ENCODE results near the gene WRAP73.

WRAP73 gene

GRCh38 chr1:3649342-3650247 lies at the start of gene WRAP73:
Gene WRAP73 (minus strand): TSS chr1:3650103. CDS start chr1:3649999, 104 bp downstream.
- DNase-seq: peak; percentile 93
- peaks cover 46% of the 10 kb centered on the region for H3K27me3 Mint-ChIP-seq
- CTCF ChIA-PET: no interaction called here
- peak within 1 kb of the TSS; percentile 73 for H3K27ac Mint-ChIP-seq
- peaks cover 28% of the 10 kb centered on the region for H3K4me1 Mint-ChIP-seq
- H3K9me3 Mint-ChIP-seq: no peaks in the 10 kb centered on the region
- peak within 1 kb of the TSS; percentile 79 for H3K4me3 Mint-ChIP-seq
- peaks cover 19% of the 10 kb centered on the region for H3K36me3 Mint-ChIP-seq

- Mint-ChIP-seq H3K27ac (no peak overlapping the region), H3K4me1 (peaks cover 5% of the 10 kb centered on the region), H3K36me3 (no peaks in the 10 kb centered on the region), H3K4me3 (no peak overlapping the region), H3K9me3 (peaks cover 2% of the 10 kb centered on the region), H3K27me3 (peaks cover 19% of the 10 kb centered on the region)
- DNase-seq: no peak
- CTCF ChIA-PET: no interaction called here
Measured at GRCh38 chr1:3699596-3699995, 49.7 kb upstream of the WRAP73 start.

GRCh38 chr1:3698660-3699408 lies 48.9 kb upstream of the WRAP73 start:
- no peak for DNase-seq
- no peak overlapping the region for H3K4me3 Mint-ChIP-seq
- H3K36me3 Mint-ChIP-seq: no peaks in the 10 kb centered on the region
- H3K27ac Mint-ChIP-seq: no peak overlapping the region
- H3K4me1 Mint-ChIP-seq: no peaks in the 10 kb centered on the region
- H3K9me3 Mint-ChIP-seq: peaks cover 2% of the 10 kb centered on the region
- CTCF ChIA-PET: no interaction called here
- H3K27me3 Mint-ChIP-seq: peaks cover 19% of the 10 kb centered on the region

- H3K4me3 Mint-ChIP-seq: no peak overlapping the region
- no peak for DNase-seq
- no peaks in the 10 kb centered on the region for H3K4me1 Mint-ChIP-seq
- no peak overlapping the region for H3K27ac Mint-ChIP-seq
- H3K9me3 Mint-ChIP-seq: peaks cover 2% of the 10 kb centered on the region
- H3K36me3 Mint-ChIP-seq: no peaks in the 10 kb centered on the region
- peaks cover 19% of the 10 kb centered on the region for H3K27me3 Mint-ChIP-seq
- CTCF ChIA-PET: no interaction called here
Measured at GRCh38 chr1:3697810-3698209, 47.9 kb upstream of the WRAP73 start.

- no peak for DNase-seq
- H3K36me3 Mint-ChIP-seq: no peaks in the 10 kb centered on the region
- no peak overlapping the region for H3K27ac Mint-ChIP-seq
- peaks cover 19% of the 10 kb centered on the region for H3K27me3 Mint-ChIP-seq
- no peaks in the 10 kb centered on the region for H3K4me1 Mint-ChIP-seq
- peaks cover 2% of the 10 kb centered on the region for H3K9me3 Mint-ChIP-seq
- CTCF ChIA-PET: no interaction called here
- H3K4me3 Mint-ChIP-seq: no peak overlapping the region
Measured at GRCh38 chr1:3697104-3697503, 47.2 kb upstream of the WRAP73 start.

- no peak for DNase-seq
- Mint-ChIP-seq H3K27me3 (peaks cover 19% of the 10 kb centered on the region), H3K4me3 (no peak overlapping the region), H3K9me3 (peaks cover 2% of the 10 kb centered on the region), H3K36me3 (no peaks in the 10 kb centered on the region), H3K27ac (no peak overlapping the region), H3K4me1 (no peaks in the 10 kb centered on the region)
- CTCF ChIA-PET: no interaction called here
Measured at GRCh38 chr1:3696689-3697088, 46.8 kb upstream of the WRAP73 start.

DNA sequence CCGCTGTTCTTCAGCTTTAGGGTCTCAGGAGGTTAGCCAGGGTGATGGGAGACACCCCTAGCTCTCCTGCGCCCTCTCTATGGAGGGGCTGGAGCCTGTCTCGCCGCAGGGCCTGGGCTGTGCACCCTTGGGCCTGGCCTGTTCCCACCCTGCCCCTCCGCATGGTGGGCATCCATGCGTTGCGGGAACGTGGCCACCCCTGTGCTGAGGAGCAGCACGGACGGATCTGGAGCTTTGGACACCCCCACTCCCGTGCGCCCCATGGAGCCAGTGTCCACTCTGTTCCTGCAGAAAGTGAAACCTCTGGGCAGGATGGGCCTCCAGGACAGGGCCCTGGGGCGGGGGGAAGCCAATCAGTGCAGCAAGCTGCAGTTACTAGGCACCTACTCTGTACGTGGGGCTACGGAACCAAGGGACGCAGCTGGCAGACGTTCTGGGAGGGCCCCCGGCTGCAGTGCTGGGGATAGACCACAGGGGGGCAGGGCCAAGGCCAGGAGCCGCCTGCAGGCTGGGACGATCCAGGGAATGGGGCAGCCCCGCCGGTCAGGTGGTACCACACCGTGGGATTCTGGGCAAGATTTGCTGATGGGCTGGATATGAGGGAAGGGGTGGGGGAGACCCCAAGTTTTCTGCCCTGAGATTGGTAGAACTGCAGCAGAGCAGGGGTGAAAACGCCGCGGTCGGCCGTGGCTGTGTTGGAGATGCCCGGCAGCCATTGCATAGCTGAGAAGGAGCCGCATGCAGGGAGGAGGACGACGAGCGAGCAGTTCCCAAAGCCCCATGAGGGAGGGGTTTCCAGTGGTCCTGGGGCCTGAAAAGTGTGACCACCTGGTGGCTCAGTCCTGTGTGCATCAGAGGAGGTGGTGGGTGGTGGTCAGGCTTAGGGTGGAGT lies 45.7 kb upstream of the WRAP73 start:
- Mint-ChIP-seq H3K4me1 (no peaks in the 10 kb centered on the region), H3K9me3 (peaks cover 2% of the 10 kb centered on the region), H3K36me3 (no peaks in the 10 kb centered on the region), H3K27ac (no peak overlapping the region), H3K27me3 (peaks cover 15% of the 10 kb centered on the region), H3K4me3 (no peak overlapping the region)
- CTCF ChIA-PET: interaction anchor here (0.6 to 1.5 kb wide), 4 partner anchors 9 to 29 kb away, joined by 3 to 6 read pairs (median 3); no protein-coding TSS in a partner anchor
- peak; percentile 50 for DNase-seq

- DNase-seq: no peak
- Mint-ChIP-seq H3K27me3 (peaks cover 12% of the 10 kb centered on the region), H3K4me1 (no peaks in the 10 kb centered on the region), H3K9me3 (peaks cover 2% of the 10 kb centered on the region), H3K27ac (no peak overlapping the region), H3K4me3 (no peak overlapping the region), H3K36me3 (no peaks in the 10 kb centered on the region)
- CTCF ChIA-PET: no interaction called here
Measured at GRCh38 chr1:3693321-3693720, 43.4 kb upstream of the WRAP73 start.

DNA sequence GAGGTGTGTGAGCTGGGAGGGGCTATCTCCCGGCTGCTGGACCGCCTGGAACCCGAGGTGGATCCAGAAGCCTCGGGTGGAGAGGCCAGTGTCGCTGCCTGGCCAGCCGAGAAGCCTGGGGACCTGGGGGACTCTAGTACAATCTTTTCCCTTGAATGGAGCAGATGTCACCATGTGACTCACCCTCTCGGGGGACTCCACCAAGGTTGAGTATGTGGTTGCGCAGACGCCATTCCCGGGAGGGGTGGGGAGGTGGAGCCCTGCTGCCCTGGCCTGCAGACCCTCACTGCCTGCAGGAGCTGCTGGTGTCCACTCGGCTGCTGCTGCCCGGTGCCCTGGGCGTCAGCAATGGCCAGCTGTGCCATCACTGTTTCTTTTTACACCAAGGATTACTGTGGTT lies 42.7 kb upstream of the WRAP73 start:
- H3K27ac Mint-ChIP-seq: no peak overlapping the region
- CTCF ChIA-PET: no interaction called here
- no peaks in the 10 kb centered on the region for H3K36me3 Mint-ChIP-seq
- H3K4me1 Mint-ChIP-seq: no peaks in the 10 kb centered on the region
- no peak overlapping the region for H3K4me3 Mint-ChIP-seq
- H3K27me3 Mint-ChIP-seq: peaks cover 17% of the 10 kb centered on the region
- no peak for DNase-seq
- peaks cover 2% of the 10 kb centered on the region for H3K9me3 Mint-ChIP-seq

GRCh38 chr1:3691421-3692204 lies 41.7 kb upstream of the WRAP73 start:
- CTCF ChIA-PET: no interaction called here
- peaks cover 2% of the 10 kb centered on the region for H3K9me3 Mint-ChIP-seq
- H3K4me3 Mint-ChIP-seq: no peak overlapping the region
- DNase-seq: no peak
- no peak overlapping the region for H3K27ac Mint-ChIP-seq
- no peaks in the 10 kb centered on the region for H3K36me3 Mint-ChIP-seq
- peaks cover 17% of the 10 kb centered on the region for H3K27me3 Mint-ChIP-seq
- no peaks in the 10 kb centered on the region for H3K4me1 Mint-ChIP-seq

- H3K27ac Mint-ChIP-seq: no peak overlapping the region
- peaks cover 6% of the 10 kb centered on the region for H3K27me3 Mint-ChIP-seq
- no peaks in the 10 kb centered on the region for H3K4me1 Mint-ChIP-seq
- H3K4me3 Mint-ChIP-seq: no peak overlapping the region
- CTCF ChIA-PET: no interaction called here
- no peaks in the 10 kb centered on the region for H3K36me3 Mint-ChIP-seq
- DNase-seq: no peak
- peaks cover 2% of the 10 kb centered on the region for H3K9me3 Mint-ChIP-seq
Measured at GRCh38 chr1:3690282-3691065, 40.6 kb upstream of the WRAP73 start.

- Mint-ChIP-seq H3K36me3 (no peaks in the 10 kb centered on the region), H3K4me3 (no peak overlapping the region), H3K9me3 (no peaks in the 10 kb centered on the region), H3K4me1 (no peaks in the 10 kb centered on the region), H3K27me3 (peaks cover 13% of the 10 kb centered on the region), H3K27ac (no peak overlapping the region)
- DNase-seq: no peak
- CTCF ChIA-PET: no interaction called here
Measured at GRCh38 chr1:3689138-3689750, 39.3 kb upstream of the WRAP73 start.

Measured in activated naive CD4-positive, alpha-beta T cell treated with anti-CD3 and anti-CD28 coated beads, Interleukin-2, amount 10 ng/mL, durations not matched to agents 7 days and 5 days (primary cell).